Measurements from ENCODE around the gene CREBL2.

GRCh38 chr12:12691549-12691948 is 79.9 kb downstream of the CREBL2 start:
- TF ChIP-seq POLR2A (IDR thresholded peaks at IDR 0.05) (no peak), CTCF (IDR thresholded peaks at IDR 0.05) (no peak), POLR2AphosphoS5 (IDR thresholded peaks at IDR 0.05) (no peak)
